OCI-LY1 (cell line): ENCODE results near the gene FMN1.

ENCODE experiments used
- H2AFZ ChIP-seq: fragments of 200-600 bp; sonication (generic), shearing (Covaris generic); 2 replicates; pipeline ENCODE4 v1.6.0; 2014; ENCODE audit warnings: antibody characterized with exemption, mild to moderate bottlenecking, low read length
- H3F3A ChIP-seq: fragments of 200-600 bp; sonication (generic), shearing (Covaris generic); 2 replicates; pipeline ENCODE4 v1.6.0; 2014; ENCODE audit warnings: mild to moderate bottlenecking, antibody characterized with exemption, low read length, moderate library complexity; ENCODE audit not compliant: insufficient read depth
- H3K27ac ChIP-seq: fragments of 200-600 bp; sonication (generic); 2 replicates; pipeline ENCODE4 v1.5.1; 2014; ENCODE audit warnings: low read length, mixed run types, mild to moderate bottlenecking, low read depth; ENCODE audit not compliant: poor library complexity, severe bottlenecking
- H3K27me3 ChIP-seq: fragments of 200-600 bp; sonication (generic); 2 replicates; pipeline ENCODE4 v1.6.0; 2014; ENCODE audit warnings: antibody characterized with exemption, mild to moderate bottlenecking, low read length, moderate library complexity; ENCODE audit not compliant: insufficient read depth
- H3K36me3 ChIP-seq: fragments of 200-600 bp; sonication (generic); 2 replicates; pipeline ENCODE4 v1.6.1; 2014; ENCODE audit warnings: mild to moderate bottlenecking, antibody characterized with exemption, low read length, moderate library complexity, mixed read lengths; ENCODE audit not compliant: insufficient read depth
- H3K4me1 ChIP-seq: fragments of 200-600 bp; sonication (generic); 2 replicates; pipeline ENCODE4 v1.5.1; 2014; ENCODE audit warnings: mild to moderate bottlenecking, low read length, moderate library complexity; ENCODE audit not compliant: insufficient read depth, severe bottlenecking
- H3K4me2 ChIP-seq: fragments of 200-600 bp; sonication (generic), shearing (Covaris generic); 2 replicates; pipeline ENCODE4 v1.6.1; 2014; ENCODE audit warnings: low read length
- H3K4me3 ChIP-seq: fragments of 200-600 bp; sonication (generic); 2 replicates; pipeline ENCODE4 v1.5.1; 2014; ENCODE audit warnings: low read length, low read depth, mild to moderate bottlenecking, mixed read lengths; ENCODE audit not compliant: poor library complexity, severe bottlenecking
- H3K79me2 ChIP-seq: fragments of 200-600 bp; shearing (Covaris generic); 2 replicates; pipeline ENCODE4 v1.6.1; 2016; ENCODE audit warnings: mixed run types, low read length, mixed read lengths; ENCODE audit not compliant: insufficient read depth
- H3K9ac ChIP-seq: fragments of 200-600 bp; sonication (generic), shearing (Covaris generic); 2 replicates; pipeline ENCODE4 v1.6.1; 2014; ENCODE audit warnings: mild to moderate bottlenecking, low read length, mixed read lengths
- H3K9me2 ChIP-seq: fragments of 200-600 bp; sonication (generic), shearing (Covaris generic); 2 replicates; pipeline ENCODE4 v1.6.1; 2014; ENCODE audit warnings: low read depth, mild to moderate bottlenecking, low read length, mixed read lengths
- H3K9me3 ChIP-seq: fragments of 200-600 bp; shearing (Covaris generic); 2 replicates; pipeline ENCODE4 v1.6.1; 2014; ENCODE audit warnings: low read length, mixed read lengths
- H4K20me1 ChIP-seq: fragments of 200-600 bp; sonication (generic), shearing (Covaris generic); 2 replicates; pipeline ENCODE4 v1.6.0; 2016; ENCODE audit warnings: mild to moderate bottlenecking, low read length; ENCODE audit not compliant: insufficient read depth
- CTCF ChIP-seq: fragments of 200-600 bp; sonication (generic), shearing (Covaris generic); IDR thresholded peaks from 2 replicates; pipeline ENCODE4 v1.5.1; 2017; ENCODE audit warnings: mild to moderate bottlenecking, antibody characterized with exemption, low read length, moderate library complexity, mixed read lengths
- EZH2 ChIP-seq: fragments of 200-600 bp; sonication (generic), shearing (Covaris generic); IDR thresholded peaks from 2 replicates; pipeline ENCODE4 v1.8.0; 2017; ENCODE audit warnings: borderline replicate concordance, mixed run types, mild to moderate bottlenecking, antibody characterized with exemption, low read length, moderate library complexity, mixed read lengths

Gene FMN1

GRCh38 chr15:32941823-32942222, 252.7 kb downstream of the FMN1 start:
- H3K9me3 ChIP-seq, result no peaks in the 10 kb centered on the region
- no peak overlapping the region for H3K4me2 ChIP-seq
- no peaks in the 10 kb centered on the region for H4K20me1 ChIP-seq
- H3K36me3 ChIP-seq, result no peaks in the 10 kb centered on the region
- no peaks in the 10 kb centered on the region for H3K79me2 ChIP-seq
- no peaks in the 10 kb centered on the region for H3F3A ChIP-seq
- H3K4me1 ChIP-seq, result no peaks in the 10 kb centered on the region
- H3K9ac ChIP-seq, result no peak overlapping the region
- H3K4me3 ChIP-seq, result no peak overlapping the region
- peaks cover 4% of the 10 kb centered on the region; the same call in 1 of the 2 replicates for H3K27me3 ChIP-seq
- no peak overlapping the region for H3K27ac ChIP-seq
- no peak for TF ChIP-seq CTCF
- no peak for TF ChIP-seq EZH2
- no peaks in the 10 kb centered on the region for H3K9me2 ChIP-seq
- H2AFZ ChIP-seq, result no peak overlapping the region

- no peak overlapping the region for H3K27ac ChIP-seq
- no peak overlapping the region for H3K9ac ChIP-seq
- H4K20me1 ChIP-seq, result no peaks in the 10 kb centered on the region
- H3K27me3 ChIP-seq, result peaks cover 4% of the 10 kb centered on the region; the same call in 1 of the 2 replicates
- H3K79me2 ChIP-seq, result no peaks in the 10 kb centered on the region
- H3K4me1 ChIP-seq, result no peaks in the 10 kb centered on the region
- H3K4me3 ChIP-seq, result no peak overlapping the region
- TF ChIP-seq EZH2 (no peak), CTCF (no peak)
- no peaks in the 10 kb centered on the region for H3K9me2 ChIP-seq
- no peak overlapping the region for H2AFZ ChIP-seq
- H3K4me2 ChIP-seq, result no peak overlapping the region
- H3K9me3 ChIP-seq, result no peaks in the 10 kb centered on the region
- H3K36me3 ChIP-seq, result no peaks in the 10 kb centered on the region
- no peaks in the 10 kb centered on the region for H3F3A ChIP-seq
Observed at GRCh38 chr15:32936976-32937375, 257.5 kb downstream of the FMN1 start.

GRCh38 chr15:32936283-32936918, 258.1 kb downstream of the FMN1 start:
- no peak overlapping the region for H3K27ac ChIP-seq
- H3K9me2 ChIP-seq, result no peaks in the 10 kb centered on the region
- H4K20me1 ChIP-seq, result no peaks in the 10 kb centered on the region
- no peak for TF ChIP-seq EZH2
- TF ChIP-seq CTCF, result peak; percentile 59
- no peak overlapping the region for H3K9ac ChIP-seq
- no peaks in the 10 kb centered on the region for H3K36me3 ChIP-seq
- no peak overlapping the region for H3K4me2 ChIP-seq
- no peaks in the 10 kb centered on the region for H3F3A ChIP-seq
- no peak overlapping the region for H3K4me3 ChIP-seq
- no peaks in the 10 kb centered on the region for H3K79me2 ChIP-seq
- no peaks in the 10 kb centered on the region for H3K9me3 ChIP-seq
- H2AFZ ChIP-seq, result no peak overlapping the region
- peaks cover 4% of the 10 kb centered on the region; the same call in 1 of the 2 replicates for H3K27me3 ChIP-seq
- H3K4me1 ChIP-seq, result no peaks in the 10 kb centered on the region
